ENCODE data around the gene ID3. TPM values are rescaled to one million over a fixed set of nuclear protein-coding genes. Genes with fewer than 3 reads are reported as not detected.

The ID3 gene
- total RNA-seq, 1 donor from 2014 or later, result 420 TPM

DNA sequence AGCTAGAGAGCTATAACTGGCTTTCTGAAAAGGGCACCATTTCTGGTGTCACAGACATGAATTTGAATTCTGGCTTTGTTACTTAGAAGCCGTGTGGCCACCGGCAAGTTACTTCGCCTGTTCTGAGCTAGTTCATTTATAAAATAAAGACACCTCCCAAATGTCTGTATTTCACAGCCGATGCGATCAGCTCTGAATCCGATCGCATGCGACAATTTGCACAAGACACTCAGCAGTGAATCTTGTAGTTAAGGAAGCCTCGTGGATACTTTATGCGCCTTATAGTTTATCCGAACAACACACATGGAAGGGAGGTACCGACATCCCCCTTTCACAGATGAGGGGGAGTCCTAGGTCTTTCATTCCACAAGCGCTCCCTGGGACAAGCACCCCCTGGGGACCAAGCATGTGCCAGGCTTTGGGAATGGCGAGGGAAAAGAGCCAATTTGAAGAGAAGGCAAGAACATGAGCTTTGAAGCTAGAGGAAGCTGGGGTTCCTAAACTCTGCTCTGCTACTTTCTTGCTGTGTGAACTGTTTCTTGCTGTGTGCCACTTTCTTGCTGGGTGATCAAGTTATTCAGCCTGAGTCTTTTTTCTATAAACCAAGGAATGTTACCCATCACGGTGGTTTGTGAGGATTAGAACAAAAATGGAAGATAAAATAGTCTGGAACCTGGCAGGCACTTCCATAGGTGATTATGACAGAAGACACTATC, 3.9 kb downstream of the ID3 start:
- Mint-ChIP-seq H3K4me3 (ENCODE audit: low read depth) (peak overlapping the region; percentile 96), H3K36me3 (ENCODE audit: insufficient read depth) (peaks cover 16% of the 10 kb centered on the region), H3K27me3 (no peaks in the 10 kb centered on the region), H3K27ac (peak overlapping the region; percentile 100), H3K9me3 (ENCODE audit: low read depth) (no peaks in the 10 kb centered on the region), H3K4me1 (ENCODE audit: low read depth) (peaks cover 49% of the 10 kb centered on the region)
- no peak for DNase-seq (ENCODE audit: low spot score, unreplicated experiment)
- TF ChIP-seq, protein P1, sequence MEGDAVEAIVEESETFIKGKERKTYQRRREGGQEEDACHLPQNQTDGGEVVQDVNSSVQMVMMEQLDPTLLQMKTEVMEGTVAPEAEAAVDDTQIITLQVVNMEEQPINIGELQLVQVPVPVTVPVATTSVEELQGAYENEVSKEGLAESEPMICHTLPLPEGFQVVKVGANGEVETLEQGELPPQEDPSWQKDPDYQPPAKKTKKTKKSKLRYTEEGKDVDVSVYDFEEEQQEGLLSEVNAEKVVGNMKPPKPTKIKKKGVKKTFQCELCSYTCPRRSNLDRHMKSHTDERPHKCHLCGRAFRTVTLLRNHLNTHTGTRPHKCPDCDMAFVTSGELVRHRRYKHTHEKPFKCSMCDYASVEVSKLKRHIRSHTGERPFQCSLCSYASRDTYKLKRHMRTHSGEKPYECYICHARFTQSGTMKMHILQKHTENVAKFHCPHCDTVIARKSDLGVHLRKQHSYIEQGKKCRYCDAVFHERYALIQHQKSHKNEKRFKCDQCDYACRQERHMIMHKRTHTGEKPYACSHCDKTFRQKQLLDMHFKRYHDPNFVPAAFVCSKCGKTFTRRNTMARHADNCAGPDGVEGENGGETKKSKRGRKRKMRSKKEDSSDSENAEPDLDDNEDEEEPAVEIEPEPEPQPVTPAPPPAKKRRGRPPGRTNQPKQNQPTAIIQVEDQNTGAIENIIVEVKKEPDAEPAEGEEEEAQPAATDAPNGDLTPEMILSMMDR (IDR thresholded peaks at IDR 0.05; ENCODE audit: unreplicated experiment), result no peak

DNA sequence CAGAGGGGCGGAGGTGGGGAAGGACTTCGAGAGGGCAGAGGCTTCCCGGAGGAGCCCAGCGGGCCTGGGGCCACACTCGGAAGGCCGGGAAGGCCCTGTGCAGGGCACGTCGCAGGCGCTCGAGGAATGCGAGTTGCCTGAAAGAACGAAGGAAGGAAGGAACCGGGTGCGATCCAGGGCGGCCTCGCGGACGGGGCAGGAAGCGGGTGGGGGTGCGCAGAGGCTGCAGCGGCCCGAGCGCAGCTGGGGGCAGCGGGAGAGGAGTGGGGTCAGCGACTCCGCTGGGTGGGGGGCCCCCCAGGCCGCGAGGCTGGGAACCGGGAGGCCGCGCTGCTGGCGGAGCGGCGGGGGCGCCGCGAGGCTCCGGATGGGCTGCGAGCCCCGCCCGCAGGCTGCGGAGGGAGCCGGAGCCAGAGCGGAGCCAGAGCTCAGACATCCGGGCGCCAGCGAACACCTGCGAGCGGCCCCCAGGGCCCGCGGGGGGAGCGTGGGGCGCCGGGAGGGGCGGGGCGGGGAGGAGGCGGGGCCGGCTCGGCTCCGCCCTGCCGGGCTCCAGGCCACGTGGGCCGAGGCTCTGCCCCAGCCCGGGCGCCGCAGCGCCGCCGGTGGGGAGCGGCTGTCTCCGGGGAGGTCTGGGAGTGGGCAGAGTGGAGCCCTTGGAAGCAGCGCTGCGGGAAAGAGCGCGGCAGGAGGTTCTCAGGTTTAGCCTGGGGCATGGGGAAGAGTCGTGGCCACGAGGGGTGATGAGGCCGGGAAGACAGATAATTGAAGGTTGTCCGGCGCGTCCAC, 4.6 kb downstream of the ID3 start:
- peaks cover 44% of the 10 kb centered on the region for H3K4me1 Mint-ChIP-seq (ENCODE audit: low read depth)
- TF ChIP-seq, protein P1 (IDR thresholded peaks at IDR 0.05; ENCODE audit: unreplicated experiment), result peak; percentile 35
- no peaks in the 10 kb centered on the region for H3K9me3 Mint-ChIP-seq (ENCODE audit: low read depth)
- H3K27ac Mint-ChIP-seq, result peak overlapping the region; percentile 100
- H3K27me3 Mint-ChIP-seq, result no peaks in the 10 kb centered on the region
- H3K36me3 Mint-ChIP-seq (ENCODE audit: insufficient read depth), result peaks cover 16% of the 10 kb centered on the region
- peak; percentile 85 for DNase-seq (ENCODE audit: low spot score, unreplicated experiment)
- H3K4me3 Mint-ChIP-seq (ENCODE audit: low read depth), result peak overlapping the region; percentile 96

GRCh38 chr1:23554127-23554480, 5.2 kb downstream of the ID3 start:
- Mint-ChIP-seq H3K4me1 (ENCODE audit: low read depth) (peaks cover 42% of the 10 kb centered on the region), H3K27me3 (no peaks in the 10 kb centered on the region)

DNA sequence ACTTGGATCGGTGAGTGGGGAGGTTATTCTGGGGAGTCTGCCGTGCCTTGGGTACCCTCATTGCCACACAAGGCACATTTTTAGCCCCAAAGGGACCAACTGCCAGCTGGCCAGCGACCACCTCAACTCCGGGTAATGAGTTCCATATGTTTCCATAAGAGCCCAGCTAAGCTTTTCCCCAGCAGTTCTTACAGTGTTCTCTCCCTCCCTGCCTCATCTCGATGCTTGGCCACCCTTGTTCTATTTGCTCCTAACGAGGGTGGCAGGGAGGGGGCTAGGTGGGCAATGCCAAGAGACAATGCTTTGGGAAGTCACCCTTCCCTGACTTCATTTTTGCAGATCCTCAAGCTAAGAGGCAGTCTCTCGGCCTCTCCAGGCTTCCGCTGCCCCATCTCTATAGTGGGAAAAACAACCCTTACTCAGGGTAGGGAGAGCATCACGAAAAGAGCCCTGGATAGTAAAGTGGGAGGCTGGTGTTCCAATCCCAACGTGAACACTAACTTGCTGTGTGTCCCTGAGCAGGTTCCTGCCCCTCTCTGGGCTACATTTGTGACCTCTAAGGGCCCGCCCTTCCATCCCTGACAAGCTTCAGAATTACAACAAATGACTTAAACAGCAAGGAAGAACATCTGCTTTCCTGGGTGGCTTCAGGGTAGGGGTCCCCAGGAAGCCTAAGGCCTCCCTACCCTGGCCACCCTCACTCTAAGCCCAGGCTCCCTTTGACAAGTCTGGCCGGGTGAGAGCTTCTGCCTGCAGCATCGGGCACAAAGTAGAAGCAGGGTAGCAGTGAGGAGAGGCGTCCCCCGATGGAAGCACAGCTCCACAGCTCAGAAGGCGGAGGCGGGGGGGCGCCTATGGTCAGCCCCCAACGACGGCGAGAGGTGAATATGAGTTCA, 5.8 kb downstream of the ID3 start:
- no peaks in the 10 kb centered on the region for H3K9me3 Mint-ChIP-seq (ENCODE audit: low read depth)
- peak overlapping the region; percentile 96 for H3K27ac Mint-ChIP-seq
- TF ChIP-seq, protein P1 (IDR thresholded peaks at IDR 0.05; ENCODE audit: unreplicated experiment), result no peak
- H3K27me3 Mint-ChIP-seq, result no peaks in the 10 kb centered on the region
- peaks cover 16% of the 10 kb centered on the region for H3K36me3 Mint-ChIP-seq (ENCODE audit: insufficient read depth)
- no peak for DNase-seq (ENCODE audit: low spot score, unreplicated experiment)
- peak overlapping the region; percentile 79 for H3K4me3 Mint-ChIP-seq (ENCODE audit: low read depth)
- H3K4me1 Mint-ChIP-seq (ENCODE audit: low read depth), result peaks cover 42% of the 10 kb centered on the region

More at GRCh38 chr1:23554127-23554480, 5.2 kb downstream of the ID3 start:
- Mint-ChIP-seq H3K27ac (peak overlapping the region; percentile 96), H3K9me3 (ENCODE audit: low read depth) (no peaks in the 10 kb centered on the region), H3K36me3 (ENCODE audit: insufficient read depth) (peaks cover 16% of the 10 kb centered on the region), H3K4me3 (ENCODE audit: low read depth) (peak overlapping the region; percentile 79)
- TF ChIP-seq, protein P1 (IDR thresholded peaks at IDR 0.05; ENCODE audit: unreplicated experiment), result no peak
- no peak for DNase-seq (ENCODE audit: low spot score, unreplicated experiment)

DNA sequence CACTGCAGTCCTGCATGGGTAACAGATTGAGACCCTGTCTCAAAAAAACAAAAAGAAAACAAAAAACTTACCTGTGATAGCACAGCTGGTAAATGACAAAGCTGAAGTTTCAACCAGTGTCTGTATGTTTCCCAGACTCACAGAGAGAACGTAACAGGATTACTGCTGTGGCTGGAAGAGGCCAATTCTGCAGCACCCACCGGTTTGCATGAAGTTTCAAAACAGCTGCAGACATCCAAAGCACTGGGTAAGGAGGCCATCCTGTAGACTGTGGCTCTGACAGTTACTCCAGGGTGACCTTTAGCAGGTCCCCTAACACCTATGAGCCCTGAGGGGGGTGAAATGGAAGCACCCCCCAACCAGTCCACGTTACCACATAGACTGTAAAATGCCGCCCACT, 7.5 kb downstream of the ID3 start:
- TF ChIP-seq, protein P1 (IDR thresholded peaks at IDR 0.05; ENCODE audit: unreplicated experiment), result no peak
- Mint-ChIP-seq H3K27ac (no peak overlapping the region), H3K36me3 (ENCODE audit: insufficient read depth) (peaks cover 2% of the 10 kb centered on the region), H3K4me3 (ENCODE audit: low read depth) (no peak overlapping the region), H3K9me3 (ENCODE audit: low read depth) (no peaks in the 10 kb centered on the region), H3K27me3 (no peaks in the 10 kb centered on the region), H3K4me1 (ENCODE audit: low read depth) (peaks cover 41% of the 10 kb centered on the region)
- no peak for DNase-seq (ENCODE audit: low spot score, unreplicated experiment)
